ENCODE results near the gene PIP4K2A.

Gene PIP4K2A

DNA sequence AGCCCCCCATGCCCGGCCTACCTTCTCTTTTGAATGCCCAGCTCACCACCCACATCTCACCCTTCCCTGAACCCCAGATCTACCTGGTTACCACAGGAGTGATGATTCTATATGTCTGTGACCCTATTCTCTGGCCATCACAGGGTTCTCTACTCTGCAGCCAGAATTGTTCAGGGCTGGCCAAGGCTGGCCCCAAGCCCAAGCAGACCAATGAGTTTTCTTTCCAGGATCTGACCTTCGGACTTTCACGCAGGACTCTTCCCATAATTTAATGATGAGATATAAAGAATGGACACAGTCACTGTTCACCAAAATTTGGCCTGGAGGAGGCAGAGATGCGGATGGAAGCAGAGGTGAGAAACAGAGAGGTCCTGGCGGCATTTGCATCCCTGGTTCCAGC lies 72.6 kb downstream of the PIP4K2A start:
- Histone ChIP-seq H3F3A (ENCODE audit: insufficient read depth) (no peaks in the 10 kb centered on the region), H3K9me2 (replicated peaks; ENCODE audit: insufficient read depth, low read length) (no peaks in the 10 kb centered on the region), H3K4me2 (ENCODE audit: low read depth, low read length, poor library complexity, severe bottlenecking) (no peak overlapping the region), H3K4me3 (ENCODE audit: insufficient read depth, low read length, poor library complexity, severe bottlenecking) (no peak overlapping the region), H3K27me3 (ENCODE audit: low read length) (no peaks in the 10 kb centered on the region), H4K20me1 (ENCODE audit: low read depth, low read length) (peaks cover 5% of the 10 kb centered on the region; the same call in 1 of the 2 replicates), H3K36me3 (ENCODE audit: low read length) (no peaks in the 10 kb centered on the region), H3K79me2 (ENCODE audit: insufficient read depth, low read length) (peaks cover 10% of the 10 kb centered on the region), H3K27ac (ENCODE audit: low read depth, low read length) (no peak overlapping the region), H2AFZ (ENCODE audit: low read depth, low read length, severe bottlenecking) (no peak overlapping the region), H3K9ac (ENCODE audit: low read length) (no peak overlapping the region), H3K9me3 (ENCODE audit: insufficient read depth, low read length) (no peaks in the 10 kb centered on the region)
- no peak for TF ChIP-seq CTCF (IDR thresholded peaks at IDR 0.05; ENCODE audit: insufficient read depth, low read length, poor library complexity, severe bottlenecking)
- no peak for TF ChIP-seq EZH2phosphoT487 (conservative IDR thresholded peaks at IDR 0.05; ENCODE audit: low read length)

DNA sequence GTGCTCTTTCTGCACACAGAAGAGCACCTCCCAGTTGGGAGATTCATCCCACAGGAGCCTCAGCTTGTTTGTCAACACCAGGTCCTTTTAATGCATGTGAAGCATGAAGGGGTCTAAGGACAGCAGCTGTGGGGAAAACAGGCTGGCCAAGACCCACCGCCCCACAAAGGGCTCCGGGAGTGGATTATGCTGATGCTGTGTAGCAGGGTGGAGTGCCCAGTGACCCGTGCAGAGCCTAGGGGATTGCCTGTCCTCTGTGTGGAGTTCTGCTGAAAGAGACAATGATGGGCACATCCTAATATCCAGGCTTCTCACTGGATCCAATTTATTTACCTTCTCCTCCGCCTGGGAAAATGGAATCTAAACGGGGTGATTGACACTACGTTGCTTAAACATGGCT lies 74.0 kb downstream of the PIP4K2A start:
- H3K79me2 ChIP-seq (ENCODE audit: insufficient read depth, low read length) = peaks cover 16% of the 10 kb centered on the region
- peaks cover 5% of the 10 kb centered on the region; the same call in 1 of the 2 replicates for H4K20me1 ChIP-seq (ENCODE audit: low read depth, low read length)
- no peaks in the 10 kb centered on the region for H3F3A ChIP-seq (ENCODE audit: insufficient read depth)
- H3K9me3 ChIP-seq (ENCODE audit: insufficient read depth, low read length) = no peaks in the 10 kb centered on the region
- H3K4me2 ChIP-seq (ENCODE audit: low read depth, low read length, poor library complexity, severe bottlenecking) = no peak overlapping the region
- H2AFZ ChIP-seq (ENCODE audit: low read depth, low read length, severe bottlenecking) = no peak overlapping the region
- no peaks in the 10 kb centered on the region for H3K27me3 ChIP-seq (ENCODE audit: low read length)
- no peak overlapping the region for H3K4me3 ChIP-seq (ENCODE audit: insufficient read depth, low read length, poor library complexity, severe bottlenecking)
- H3K36me3 ChIP-seq (ENCODE audit: low read length) = no peaks in the 10 kb centered on the region
- no peaks in the 10 kb centered on the region for H3K9me2 ChIP-seq (replicated peaks; ENCODE audit: insufficient read depth, low read length)
- TF ChIP-seq CTCF (IDR thresholded peaks at IDR 0.05; ENCODE audit: insufficient read depth, low read length, poor library complexity, severe bottlenecking) = no peak
- no peak for TF ChIP-seq EZH2phosphoT487 (conservative IDR thresholded peaks at IDR 0.05; ENCODE audit: low read length)
- H3K9ac ChIP-seq (ENCODE audit: low read length) = no peak overlapping the region
- no peak overlapping the region for H3K27ac ChIP-seq (ENCODE audit: low read depth, low read length)

DNA sequence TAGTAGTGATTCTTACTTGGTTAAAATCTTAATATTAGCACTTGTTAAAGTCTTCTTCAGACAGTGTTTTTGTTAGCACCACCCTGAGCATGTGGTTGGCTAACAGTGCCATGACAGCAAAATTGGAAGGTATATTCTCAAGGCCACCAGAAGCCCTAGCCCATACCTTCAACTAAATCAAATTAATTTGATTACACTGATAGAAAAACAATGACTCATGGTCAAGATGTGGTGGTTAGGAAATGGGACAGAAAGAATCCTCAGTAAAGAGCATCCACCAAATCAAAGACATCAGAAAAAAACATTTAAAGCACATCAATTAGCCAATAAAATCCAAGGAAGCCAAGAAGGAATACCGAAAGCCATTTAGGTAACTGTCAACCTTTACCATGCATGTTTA lies 75.5 kb downstream of the PIP4K2A start:
- Histone ChIP-seq H2AFZ (ENCODE audit: low read depth, low read length, severe bottlenecking) (no peak overlapping the region), H3F3A (ENCODE audit: insufficient read depth) (no peaks in the 10 kb centered on the region), H3K9me3 (ENCODE audit: insufficient read depth, low read length) (no peaks in the 10 kb centered on the region), H3K9me2 (replicated peaks; ENCODE audit: insufficient read depth, low read length) (no peaks in the 10 kb centered on the region), H3K4me3 (ENCODE audit: insufficient read depth, low read length, poor library complexity, severe bottlenecking) (no peak overlapping the region), H3K4me2 (ENCODE audit: low read depth, low read length, poor library complexity, severe bottlenecking) (no peak overlapping the region), H4K20me1 (ENCODE audit: low read depth, low read length) (peaks cover 5% of the 10 kb centered on the region; the same call in 1 of the 2 replicates), H3K27ac (ENCODE audit: low read depth, low read length) (no peak overlapping the region), H3K9ac (ENCODE audit: low read length) (no peak overlapping the region), H3K79me2 (ENCODE audit: insufficient read depth, low read length) (peaks cover 11% of the 10 kb centered on the region), H3K36me3 (ENCODE audit: low read length) (no peaks in the 10 kb centered on the region), H3K27me3 (ENCODE audit: low read length) (no peaks in the 10 kb centered on the region)
- TF ChIP-seq CTCF (IDR thresholded peaks at IDR 0.05; ENCODE audit: insufficient read depth, low read length, poor library complexity, severe bottlenecking) = no peak
- TF ChIP-seq EZH2phosphoT487 (conservative IDR thresholded peaks at IDR 0.05; ENCODE audit: low read length) = no peak
